ENCODE measurements around the gene KMT2B.

KMT2B gene

GRCh38 chr19:35780058-35780457 is 62.3 kb downstream of the KMT2B start:
- no peak for TF ChIP-seq EZH2phosphoT487 (IDR thresholded peaks at IDR 0.05; ENCODE audit: low read depth)
- TF ChIP-seq, protein P1, sequence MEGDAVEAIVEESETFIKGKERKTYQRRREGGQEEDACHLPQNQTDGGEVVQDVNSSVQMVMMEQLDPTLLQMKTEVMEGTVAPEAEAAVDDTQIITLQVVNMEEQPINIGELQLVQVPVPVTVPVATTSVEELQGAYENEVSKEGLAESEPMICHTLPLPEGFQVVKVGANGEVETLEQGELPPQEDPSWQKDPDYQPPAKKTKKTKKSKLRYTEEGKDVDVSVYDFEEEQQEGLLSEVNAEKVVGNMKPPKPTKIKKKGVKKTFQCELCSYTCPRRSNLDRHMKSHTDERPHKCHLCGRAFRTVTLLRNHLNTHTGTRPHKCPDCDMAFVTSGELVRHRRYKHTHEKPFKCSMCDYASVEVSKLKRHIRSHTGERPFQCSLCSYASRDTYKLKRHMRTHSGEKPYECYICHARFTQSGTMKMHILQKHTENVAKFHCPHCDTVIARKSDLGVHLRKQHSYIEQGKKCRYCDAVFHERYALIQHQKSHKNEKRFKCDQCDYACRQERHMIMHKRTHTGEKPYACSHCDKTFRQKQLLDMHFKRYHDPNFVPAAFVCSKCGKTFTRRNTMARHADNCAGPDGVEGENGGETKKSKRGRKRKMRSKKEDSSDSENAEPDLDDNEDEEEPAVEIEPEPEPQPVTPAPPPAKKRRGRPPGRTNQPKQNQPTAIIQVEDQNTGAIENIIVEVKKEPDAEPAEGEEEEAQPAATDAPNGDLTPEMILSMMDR (IDR thresholded peaks at IDR 0.05; ENCODE audit: low read depth, low read length) = no peak
- Histone ChIP-seq H3K36me3 (replicated peaks; ENCODE audit: low read depth, low read length) (no peaks in the 10 kb centered on the region), H3K27me3 (ENCODE audit: low read depth, low read length) (no peaks in the 10 kb centered on the region), H3K4me2 (ENCODE audit: low read length) (no peak overlapping the region), H3K27ac (ENCODE audit: low read length) (no peak overlapping the region), H3K9ac (ENCODE audit: low read length) (no peak overlapping the region), H3K4me1 (ENCODE audit: low read length) (peaks cover 33% of the 10 kb centered on the region), H3K79me2 (ENCODE audit: low read length) (no peaks in the 10 kb centered on the region), H4K20me1 (ENCODE audit: insufficient read depth, low read length) (no peaks in the 10 kb centered on the region), H3K9me3 (ENCODE audit: insufficient read depth, low read length) (no peaks in the 10 kb centered on the region), H3K4me3 (ENCODE audit: low read length) (no peak overlapping the region), H2AFZ (ENCODE audit: low read depth, low read length) (no peak overlapping the region)

DNA sequence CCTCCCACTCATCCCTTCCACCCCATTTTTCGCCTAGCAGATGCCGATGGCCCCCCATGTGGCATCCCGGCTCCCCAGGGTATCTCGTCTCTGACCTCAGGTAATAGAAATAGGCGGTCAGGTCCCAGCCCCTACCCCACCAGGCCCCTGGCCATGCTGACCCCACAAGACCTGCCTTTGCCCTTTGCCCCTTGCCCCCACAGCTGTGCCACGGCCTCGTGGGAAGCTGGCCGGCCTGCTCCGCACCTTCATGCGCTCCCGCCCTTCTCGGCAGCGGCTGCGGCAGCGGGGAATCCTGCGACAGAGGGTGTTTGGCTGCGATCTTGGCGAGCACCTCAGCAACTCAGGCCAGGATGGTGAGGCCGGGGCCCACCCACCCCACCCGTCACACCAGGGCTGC is 62.9 kb downstream of the KMT2B start:
- no peak for TF ChIP-seq EZH2phosphoT487 (IDR thresholded peaks at IDR 0.05; ENCODE audit: low read depth)
- TF ChIP-seq, protein P1 (IDR thresholded peaks at IDR 0.05; ENCODE audit: low read depth, low read length) = no peak
- Histone ChIP-seq H3K36me3 (replicated peaks; ENCODE audit: low read depth, low read length) (no peaks in the 10 kb centered on the region), H4K20me1 (ENCODE audit: insufficient read depth, low read length) (no peaks in the 10 kb centered on the region), H3K9ac (ENCODE audit: low read length) (no peak overlapping the region), H3K4me2 (ENCODE audit: low read length) (no peak overlapping the region), H3K4me1 (ENCODE audit: low read length) (peaks cover 33% of the 10 kb centered on the region), H3K27ac (ENCODE audit: low read length) (no peak overlapping the region), H2AFZ (ENCODE audit: low read depth, low read length) (no peak overlapping the region), H3K4me3 (ENCODE audit: low read length) (no peak overlapping the region), H3K9me3 (ENCODE audit: insufficient read depth, low read length) (no peaks in the 10 kb centered on the region), H3K79me2 (ENCODE audit: low read length) (no peaks in the 10 kb centered on the region), H3K27me3 (ENCODE audit: low read depth, low read length) (no peaks in the 10 kb centered on the region)

DNA sequence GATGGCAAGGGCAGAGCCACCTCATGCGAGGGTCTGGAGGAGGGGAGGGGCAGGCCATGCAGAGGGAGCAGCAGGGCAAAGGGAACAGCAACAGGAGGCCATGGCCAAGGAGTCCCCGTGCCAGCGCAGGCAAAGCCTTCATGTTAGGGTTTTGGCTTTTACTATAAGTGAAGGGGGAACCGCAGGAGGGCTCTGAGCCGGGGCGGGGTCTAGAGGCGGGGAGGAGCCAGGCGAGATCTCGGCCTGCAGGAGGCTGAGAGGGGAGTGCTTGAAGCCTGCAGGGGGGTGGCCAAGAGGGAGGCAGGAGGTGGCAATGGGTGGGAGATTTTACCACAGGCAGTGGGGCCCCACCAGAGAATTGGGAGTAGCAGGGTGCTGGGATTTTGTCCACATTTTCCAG is 63.8 kb downstream of the KMT2B start:
- no peaks in the 10 kb centered on the region for H4K20me1 ChIP-seq (ENCODE audit: insufficient read depth, low read length)
- H3K4me2 ChIP-seq (ENCODE audit: low read length) = no peak overlapping the region
- H3K27ac ChIP-seq (ENCODE audit: low read length) = no peak overlapping the region
- H3K4me1 ChIP-seq (ENCODE audit: low read length) = peaks cover 26% of the 10 kb centered on the region
- H3K9me3 ChIP-seq (ENCODE audit: insufficient read depth, low read length) = no peaks in the 10 kb centered on the region
- no peak overlapping the region for H3K4me3 ChIP-seq (ENCODE audit: low read length)
- H3K27me3 ChIP-seq (ENCODE audit: low read depth, low read length) = no peaks in the 10 kb centered on the region
- no peaks in the 10 kb centered on the region for H3K79me2 ChIP-seq (ENCODE audit: low read length)
- H2AFZ ChIP-seq (ENCODE audit: low read depth, low read length) = no peak overlapping the region
- no peak overlapping the region for H3K9ac ChIP-seq (ENCODE audit: low read length)
- TF ChIP-seq, protein P1 (IDR thresholded peaks at IDR 0.05; ENCODE audit: low read depth, low read length) = no peak
- no peak for TF ChIP-seq EZH2phosphoT487 (IDR thresholded peaks at IDR 0.05; ENCODE audit: low read depth)
- no peaks in the 10 kb centered on the region for H3K36me3 ChIP-seq (replicated peaks; ENCODE audit: low read depth, low read length)

DNA sequence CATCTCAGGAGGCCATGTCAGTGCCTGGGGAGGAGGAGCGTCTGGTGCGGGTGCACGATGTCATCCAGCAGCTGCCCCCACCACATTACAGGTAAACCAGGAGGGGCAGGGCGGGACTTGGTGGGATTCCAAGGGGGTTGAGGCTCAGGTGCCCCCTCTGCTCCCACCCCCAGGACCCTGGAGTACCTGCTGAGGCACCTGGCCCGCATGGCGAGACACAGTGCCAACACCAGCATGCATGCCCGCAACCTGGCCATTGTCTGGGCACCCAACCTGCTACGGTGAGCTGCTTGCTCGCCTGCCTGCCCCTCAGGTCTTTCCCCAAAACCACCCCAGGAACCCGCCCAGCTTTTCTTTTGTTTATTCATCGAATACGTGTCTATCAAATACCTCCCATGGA is 64.8 kb downstream of the KMT2B start:
- H3K79me2 ChIP-seq (ENCODE audit: low read length) = no peaks in the 10 kb centered on the region
- no peaks in the 10 kb centered on the region for H3K36me3 ChIP-seq (replicated peaks; ENCODE audit: low read depth, low read length)
- no peak overlapping the region for H3K9ac ChIP-seq (ENCODE audit: low read length)
- no peak overlapping the region for H2AFZ ChIP-seq (ENCODE audit: low read depth, low read length)
- peaks cover 25% of the 10 kb centered on the region for H3K4me1 ChIP-seq (ENCODE audit: low read length)
- H3K4me2 ChIP-seq (ENCODE audit: low read length) = peak overlapping the region; percentile 27; the same call in 1 of the 2 replicates
- H3K27ac ChIP-seq (ENCODE audit: low read length) = no peak overlapping the region
- H3K9me3 ChIP-seq (ENCODE audit: insufficient read depth, low read length) = no peaks in the 10 kb centered on the region
- no peak overlapping the region for H3K4me3 ChIP-seq (ENCODE audit: low read length)
- TF ChIP-seq, protein P1 (IDR thresholded peaks at IDR 0.05; ENCODE audit: low read depth, low read length) = no peak
- no peak for TF ChIP-seq EZH2phosphoT487 (IDR thresholded peaks at IDR 0.05; ENCODE audit: low read depth)
- H4K20me1 ChIP-seq (ENCODE audit: insufficient read depth, low read length) = no peaks in the 10 kb centered on the region
- no peaks in the 10 kb centered on the region for H3K27me3 ChIP-seq (ENCODE audit: low read depth, low read length)

All from OCI-LY3 (cell line).